ENCODE results near the gene ALLC. TPM values are rescaled to one million over a fixed set of nuclear protein-coding genes. Genes with fewer than 3 reads are reported as not detected.

The ALLC gene
- total RNA-seq, 2 donors from 2014 or later: not detected

- Mint-ChIP-seq H3K27ac (no peak overlapping the region), H3K4me3 (no peak overlapping the region), H3K9me3 (no peaks in the 10 kb centered on the region), H3K27me3 (peaks cover 11% of the 10 kb centered on the region), H3K4me1 (no peaks in the 10 kb centered on the region), H3K36me3 (ENCODE audit: low read depth) (no peaks in the 10 kb centered on the region)
- ATAC-seq (replicated peaks): no peak
Measured at GRCh38 chr2:3739313-3739712, 81.3 kb downstream of the ALLC start.

GRCh38 chr2:3741396-3741795 lies 83.4 kb downstream of the ALLC start:
- H3K27ac Mint-ChIP-seq: no peak overlapping the region

GRCh38 chr2:3741867-3742602 lies 84.0 kb downstream of the ALLC start:
- no peaks in the 10 kb centered on the region for H3K4me1 Mint-ChIP-seq
- no peaks in the 10 kb centered on the region for H3K36me3 Mint-ChIP-seq (ENCODE audit: low read depth)
- ATAC-seq (replicated peaks): no peak
- H3K27me3 Mint-ChIP-seq: peaks cover 6% of the 10 kb centered on the region
- H3K27ac Mint-ChIP-seq: no peak overlapping the region
- no peak overlapping the region for H3K4me3 Mint-ChIP-seq
- H3K9me3 Mint-ChIP-seq: no peaks in the 10 kb centered on the region

More at GRCh38 chr2:3741396-3741795, 83.4 kb downstream of the ALLC start:
- Mint-ChIP-seq H3K9me3 (no peaks in the 10 kb centered on the region), H3K36me3 (ENCODE audit: low read depth) (no peaks in the 10 kb centered on the region), H3K4me1 (no peaks in the 10 kb centered on the region), H3K27me3 (peaks cover 6% of the 10 kb centered on the region), H3K4me3 (no peak overlapping the region)
- ATAC-seq (replicated peaks): no peak

- Mint-ChIP-seq H3K27me3 (peaks cover 10% of the 10 kb centered on the region), H3K4me1 (no peaks in the 10 kb centered on the region), H3K27ac (no peak overlapping the region), H3K36me3 (ENCODE audit: low read depth) (no peaks in the 10 kb centered on the region), H3K9me3 (no peaks in the 10 kb centered on the region), H3K4me3 (no peak overlapping the region)
- ATAC-seq (replicated peaks): no peak
Measured at GRCh38 chr2:3742743-3743508, 84.9 kb downstream of the ALLC start.

GRCh38 chr2:3743951-3744555 lies 86.1 kb downstream of the ALLC start:
- H3K9me3 Mint-ChIP-seq: no peaks in the 10 kb centered on the region
- no peaks in the 10 kb centered on the region for H3K36me3 Mint-ChIP-seq (ENCODE audit: low read depth)
- ATAC-seq (replicated peaks): no peak
- no peak overlapping the region for H3K4me3 Mint-ChIP-seq
- no peaks in the 10 kb centered on the region for H3K4me1 Mint-ChIP-seq
- no peak overlapping the region for H3K27ac Mint-ChIP-seq
- peaks cover 11% of the 10 kb centered on the region for H3K27me3 Mint-ChIP-seq

- no peak overlapping the region for H3K4me3 Mint-ChIP-seq
- H3K27ac Mint-ChIP-seq: no peak overlapping the region
- H3K9me3 Mint-ChIP-seq: no peaks in the 10 kb centered on the region
- H3K27me3 Mint-ChIP-seq: peaks cover 15% of the 10 kb centered on the region
- H3K4me1 Mint-ChIP-seq: no peaks in the 10 kb centered on the region
- H3K36me3 Mint-ChIP-seq (ENCODE audit: low read depth): no peaks in the 10 kb centered on the region
- ATAC-seq (replicated peaks): no peak
Measured at GRCh38 chr2:3745920-3746319, 87.9 kb downstream of the ALLC start.

- Mint-ChIP-seq H3K36me3 (ENCODE audit: low read depth) (no peaks in the 10 kb centered on the region), H3K4me3 (no peak overlapping the region), H3K27me3 (peaks cover 20% of the 10 kb centered on the region), H3K9me3 (no peaks in the 10 kb centered on the region), H3K27ac (no peak overlapping the region), H3K4me1 (no peaks in the 10 kb centered on the region)
- no peak for ATAC-seq (replicated peaks)
Measured at GRCh38 chr2:3747032-3747654, 89.1 kb downstream of the ALLC start.

GRCh38 chr2:3747826-3748225 lies 89.8 kb downstream of the ALLC start:
- H3K4me3 Mint-ChIP-seq: no peak overlapping the region
- ATAC-seq (replicated peaks): no peak
- H3K4me1 Mint-ChIP-seq: no peaks in the 10 kb centered on the region
- H3K9me3 Mint-ChIP-seq: no peaks in the 10 kb centered on the region
- peaks cover 20% of the 10 kb centered on the region for H3K27me3 Mint-ChIP-seq
- H3K27ac Mint-ChIP-seq: no peak overlapping the region
- H3K36me3 Mint-ChIP-seq (ENCODE audit: low read depth): no peaks in the 10 kb centered on the region

GRCh38 chr2:3749201-3749600 lies 91.2 kb downstream of the ALLC start:
- peaks cover 17% of the 10 kb centered on the region for H3K27me3 Mint-ChIP-seq
- H3K4me1 Mint-ChIP-seq: no peaks in the 10 kb centered on the region
- no peak overlapping the region for H3K27ac Mint-ChIP-seq
- H3K36me3 Mint-ChIP-seq (ENCODE audit: low read depth): no peaks in the 10 kb centered on the region
- H3K9me3 Mint-ChIP-seq: no peaks in the 10 kb centered on the region
- H3K4me3 Mint-ChIP-seq: no peak overlapping the region
- no peak for ATAC-seq (replicated peaks)

GRCh38 chr2:3751251-3751650 lies 93.3 kb downstream of the ALLC start:
- Mint-ChIP-seq H3K27ac (no peak overlapping the region), H3K36me3 (ENCODE audit: low read depth) (no peaks in the 10 kb centered on the region), H3K4me3 (no peak overlapping the region), H3K4me1 (no peaks in the 10 kb centered on the region), H3K27me3 (peaks cover 17% of the 10 kb centered on the region), H3K9me3 (peaks cover 4% of the 10 kb centered on the region)
- ATAC-seq (replicated peaks): no peak

- Mint-ChIP-seq H3K9me3 (peaks cover 4% of the 10 kb centered on the region), H3K4me1 (no peaks in the 10 kb centered on the region), H3K36me3 (ENCODE audit: low read depth) (no peaks in the 10 kb centered on the region), H3K4me3 (no peak overlapping the region), H3K27ac (no peak overlapping the region), H3K27me3 (peaks cover 17% of the 10 kb centered on the region)
- ATAC-seq (replicated peaks): no peak
Measured at GRCh38 chr2:3751806-3752205, 93.8 kb downstream of the ALLC start.

Other genes with a start within 250 kb of the ALLC start
- gene ADI1, start 138.7 kb upstream of the ALLC start, total RNA-seq: 10 to 100 TPM; 25.8 to 26.0 TPM
- 10 to 100 TPM; 10.3 to 31.7 TPM for gene RNASEH1, start 99.9 kb upstream of the ALLC start, total RNA-seq
- 1,000 to 10,000 TPM; 1,635 to 1,848 TPM for gene RPS7, start 82.9 kb upstream of the ALLC start, total RNA-seq
- under 1 TPM in 1 of 2 donors, not detected in 1; 0.54 TPM for gene COLEC11, start 63.1 kb upstream of the ALLC start, total RNA-seq
- not detected for gene DCDC2C, start 45.4 kb downstream of the ALLC start, total RNA-seq